GM10847 (cell line): ENCODE measurements around the gene TAF1L.

Experiments used
- POLR2A ChIP-seq: IDR thresholded peaks from 2 replicates; pipeline ENCODE4 v1.6.1; 2011; ENCODE audit not compliant: insufficient read length; ENCODE audit errors: extremely low read depth

TAF1L gene

DNA sequence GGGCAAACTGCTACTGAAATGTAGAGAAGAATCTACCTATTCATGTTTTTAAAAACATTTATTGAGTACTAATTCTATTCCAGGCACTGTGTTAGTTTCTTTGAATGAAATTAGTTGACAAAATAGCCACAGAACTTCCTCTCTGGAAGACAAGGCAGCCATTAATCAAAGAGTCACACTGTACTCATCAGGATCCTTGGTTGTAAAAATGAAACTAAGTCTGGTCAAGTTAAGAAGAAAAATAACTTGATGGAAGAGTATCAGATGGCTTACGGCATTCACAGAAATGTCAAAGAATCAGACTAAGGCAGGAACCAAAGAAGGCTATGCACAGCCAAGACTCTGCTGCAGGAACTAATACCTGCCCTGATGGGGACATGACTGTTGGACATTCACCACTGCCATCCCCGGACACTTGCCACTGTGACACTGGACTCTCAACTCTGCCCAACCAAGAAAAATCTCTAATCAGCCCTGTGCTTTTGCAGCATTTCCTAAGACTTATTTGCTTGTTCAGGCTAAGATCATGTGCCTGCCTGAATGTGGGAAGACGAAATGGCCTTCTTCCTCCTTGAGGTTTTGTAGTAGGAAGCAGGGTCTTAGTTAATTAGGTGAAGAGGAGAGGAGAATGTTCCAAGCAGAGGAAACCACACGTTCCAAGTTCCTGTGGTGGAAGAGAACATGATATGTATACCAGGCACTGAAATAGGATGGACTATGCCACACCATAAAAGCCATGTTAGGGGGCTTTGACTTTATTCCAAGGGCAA is 39.2 kb downstream of the TAF1L start:
- no peak for TF ChIP-seq POLR2A

DNA sequence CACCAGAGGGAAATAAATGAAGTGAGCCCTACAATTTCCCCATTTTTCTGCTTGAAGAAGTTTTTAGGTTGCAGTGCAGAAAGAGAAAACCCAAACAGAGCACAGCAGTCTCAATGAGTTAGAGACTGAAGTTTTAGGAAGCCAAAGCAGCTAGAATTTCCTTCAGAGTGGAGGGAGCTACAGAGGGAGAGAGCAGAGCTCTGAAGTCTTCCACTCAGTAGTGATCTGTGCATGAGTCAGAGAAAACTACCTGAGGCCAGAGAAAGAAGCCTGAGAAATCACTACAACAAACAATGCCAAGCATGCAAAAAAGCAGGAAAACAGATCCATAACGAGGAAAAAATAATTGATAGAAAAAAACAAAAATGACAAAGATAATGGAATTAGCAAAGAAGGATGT is 44.6 kb downstream of the TAF1L start:
- no peak for TF ChIP-seq POLR2A

DNA sequence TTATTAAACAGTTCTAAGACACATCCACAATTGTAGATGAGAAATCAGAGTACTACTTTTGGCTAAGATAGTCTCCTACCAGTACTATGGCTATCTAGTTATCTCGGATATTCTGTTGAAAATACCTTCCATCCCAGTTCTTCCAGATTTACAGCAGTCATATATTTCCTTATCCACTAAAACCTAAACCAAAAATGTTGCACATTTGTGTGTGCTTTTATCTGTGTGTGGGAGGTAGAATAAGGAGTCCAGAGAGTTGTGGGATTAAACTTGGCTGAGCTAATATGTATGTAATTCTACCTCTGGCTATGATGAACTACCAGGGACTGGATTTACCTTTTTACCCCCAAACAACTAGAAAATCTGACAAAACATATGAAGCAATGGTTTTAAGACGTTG is 45.0 kb downstream of the TAF1L start:
- no peak for TF ChIP-seq POLR2A

DNA sequence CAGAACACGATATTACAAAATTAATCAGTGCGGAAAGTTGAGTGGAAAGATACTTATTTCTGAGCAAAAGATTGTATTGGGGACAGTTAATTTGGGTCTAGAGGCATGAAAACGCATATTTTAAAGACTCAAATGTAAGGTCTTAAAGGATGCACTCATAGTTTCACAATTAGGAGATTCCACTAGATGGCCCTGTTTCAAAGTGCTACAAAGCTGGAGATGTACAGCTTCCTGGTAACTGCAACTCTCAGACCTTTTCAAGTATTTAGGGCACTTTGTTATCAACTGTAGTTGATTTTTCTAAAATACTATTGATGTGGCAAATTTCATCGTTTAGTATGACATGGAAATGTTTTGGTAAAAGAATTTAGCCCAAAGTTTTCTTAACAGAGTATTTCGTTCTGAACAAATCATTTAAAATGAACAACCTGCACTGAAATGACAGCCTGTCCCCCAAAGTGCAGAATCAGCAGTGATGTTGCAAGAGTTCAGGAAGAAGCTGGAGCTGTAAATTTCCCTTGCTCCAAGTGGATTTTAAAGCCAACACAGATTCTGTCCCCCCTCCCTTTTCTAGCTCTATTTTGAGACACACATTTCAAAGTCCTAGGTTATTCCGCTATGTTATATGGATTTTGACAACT is 46.3 kb downstream of the TAF1L start:
- no peak for TF ChIP-seq POLR2A

DNA sequence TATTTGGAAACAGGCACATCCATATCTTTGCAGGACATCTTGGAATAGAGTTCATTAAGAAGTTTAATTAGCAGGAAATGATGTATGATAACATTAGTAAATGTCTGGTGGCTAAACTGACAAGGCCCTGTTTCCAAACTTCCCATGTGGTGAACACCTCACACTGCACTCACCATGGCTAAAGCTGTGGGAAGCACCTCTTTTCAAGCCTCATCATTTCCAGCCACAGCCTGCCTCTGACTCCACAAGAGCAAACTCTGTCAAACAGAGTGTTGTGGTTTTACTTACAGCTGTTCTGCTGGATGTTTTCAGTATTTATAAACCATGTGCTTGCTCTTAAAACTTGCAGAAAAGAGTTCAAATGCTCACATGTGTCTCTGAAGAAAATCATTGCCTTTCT is 47.6 kb downstream of the TAF1L start:
- TF ChIP-seq POLR2A: no peak

DNA sequence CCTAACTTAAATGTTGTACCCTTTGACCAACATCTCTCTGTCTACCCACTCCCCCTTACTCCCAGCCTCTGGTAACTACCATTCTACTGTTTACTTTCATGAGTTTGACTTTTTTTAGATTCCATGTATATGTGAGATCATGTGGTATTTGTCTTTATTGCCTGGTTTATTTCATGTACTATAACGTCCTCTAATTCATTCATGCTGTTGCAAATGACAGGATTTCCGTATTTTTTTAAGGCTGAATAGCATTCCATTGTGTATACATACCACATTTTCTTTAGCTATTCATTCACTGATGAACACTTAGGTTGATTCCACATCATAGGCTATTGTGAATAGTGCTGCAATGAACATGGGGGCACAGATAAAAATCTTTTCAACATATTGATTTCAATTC is 50.7 kb downstream of the TAF1L start:
- TF ChIP-seq POLR2A: no peak

DNA sequence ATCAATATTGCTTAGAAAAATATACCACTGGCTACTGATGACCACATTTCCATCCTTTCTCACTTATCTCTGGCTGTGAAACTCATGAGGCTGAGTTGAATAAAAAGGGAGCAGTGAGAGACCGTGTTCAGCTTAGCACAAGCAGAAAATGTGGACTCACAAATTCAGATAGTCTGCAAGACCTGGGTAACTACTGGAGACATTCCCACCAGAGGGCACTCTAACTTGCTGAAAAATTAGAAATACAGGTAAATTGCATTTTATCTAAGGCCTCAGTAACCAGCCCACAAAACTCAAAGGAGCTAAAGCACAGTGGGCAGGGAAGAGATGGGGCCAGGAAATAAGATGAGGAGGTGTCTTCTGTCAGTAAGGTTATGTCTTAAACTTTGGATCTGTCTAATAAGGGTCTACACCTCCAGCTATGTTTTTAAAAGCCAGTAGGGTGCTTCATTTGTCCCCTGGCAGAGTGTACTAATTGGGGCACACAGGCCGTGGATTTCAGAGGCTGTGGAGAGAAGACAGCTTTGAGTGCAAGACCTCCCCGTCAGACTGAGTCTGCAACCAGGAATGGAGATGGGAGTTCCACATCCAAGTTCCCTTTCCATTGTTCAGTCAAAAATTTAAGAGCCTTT is 53.8 kb downstream of the TAF1L start:
- no peak for TF ChIP-seq POLR2A

DNA sequence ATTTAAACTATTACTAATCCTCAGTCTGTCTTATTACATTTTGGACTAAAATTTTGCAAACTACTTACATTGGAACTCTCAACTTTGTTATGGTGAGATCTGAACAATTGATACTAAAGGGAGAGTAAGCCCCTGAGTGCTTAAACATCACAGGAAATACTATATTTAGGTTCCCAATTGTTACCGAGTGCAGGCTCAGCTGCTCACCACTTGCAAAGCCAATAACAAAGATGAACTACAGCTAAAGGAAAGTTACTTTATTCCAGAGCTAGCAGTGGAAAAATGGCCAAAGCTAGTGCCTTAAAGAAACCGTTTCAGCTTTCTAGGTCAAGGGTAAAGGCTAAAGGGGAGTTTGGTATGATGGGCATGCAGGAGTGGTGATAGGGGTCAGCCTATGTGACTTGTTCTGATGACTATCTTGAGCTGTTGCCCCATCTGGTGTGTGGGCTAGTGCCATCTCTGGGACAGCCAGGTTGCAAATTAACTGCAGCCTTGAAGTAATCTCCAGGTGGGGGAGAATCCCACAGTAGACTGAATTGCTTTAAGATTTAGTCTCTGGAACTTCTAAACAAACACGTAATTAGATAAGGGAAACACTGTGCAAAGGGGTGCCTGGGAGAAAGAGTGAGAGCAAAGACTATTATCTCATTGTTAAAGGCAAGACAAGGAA is 54.7 kb downstream of the TAF1L start:
- TF ChIP-seq POLR2A: no peak

DNA sequence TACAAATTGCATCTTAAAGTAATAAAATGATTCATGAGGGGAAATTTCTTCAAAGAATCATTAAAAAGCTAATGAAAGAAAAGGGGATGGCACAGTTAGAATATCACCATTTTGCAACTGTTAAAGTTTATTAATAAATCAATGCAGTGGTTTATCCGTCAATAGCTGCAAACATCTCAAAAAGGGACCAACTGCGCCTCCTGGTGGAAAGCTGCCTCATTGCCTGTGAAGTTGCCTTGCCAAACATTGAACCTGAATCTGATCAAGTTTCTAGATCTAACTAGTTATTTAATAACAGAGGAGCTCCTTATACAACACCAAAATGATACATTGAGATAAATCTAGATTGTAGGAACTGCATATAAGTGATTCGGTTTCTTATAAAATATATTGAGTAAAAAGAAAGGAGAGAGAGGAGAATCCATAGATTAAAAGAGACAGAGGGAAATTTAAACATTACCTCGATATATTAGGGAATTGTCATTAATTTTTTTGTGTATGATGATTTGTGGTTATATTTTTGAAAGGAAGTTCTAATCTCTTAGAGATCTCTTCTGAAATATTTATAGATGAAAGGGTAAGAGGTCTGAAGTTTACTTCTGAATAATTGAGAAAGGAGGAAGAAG is 55.6 kb downstream of the TAF1L start:
- no peak for TF ChIP-seq POLR2A
